Tibial artery (tissue), 4 donors: ENCODE measurements around the gene NUP153.

Experiments used
- DNase-seq, 2 donors: peaks; one replicate each; pipeline ENCODE4 v3.0.0-alpha.2; 2019
- H3K27ac ChIP-seq, 2 donors: fragments of 200-600 bp; sonication (generic) in 1 of 2; 1 replicate in 1 of 2; 2 replicates in 1 of 2; pipeline ENCODE4 v1.5.1; 2018 to 2019; ENCODE audit warnings: mild to moderate bottlenecking in 1 of 2
- H3K27me3 ChIP-seq, 2 donors: fragments of 200-600 bp; sonication (generic) in 1 of 2; one replicate each; pipeline versions ENCODE4 v1.5.1 to v1.6.0; 2016 to 2019
- H3K36me3 ChIP-seq, 3 donors: fragments of 200-600 bp; sonication (generic) in 2 of 3; one replicate each; pipeline ENCODE4 v1.5.1; 2016 to 2019; ENCODE audit warnings: mild to moderate bottlenecking in 2 of 3
- H3K4me1 ChIP-seq, 4 donors: fragments of 200-600 bp; sonication (generic) in 2 of 4; 1 replicate in 3 of 4; 2 replicates in 1 of 4; pipeline ENCODE4 v1.5.1; 2016 to 2019
- H3K4me3 ChIP-seq, 2 donors: fragments of 200-600 bp; sonication (generic) in 1 of 2; 1 replicate in 1 of 2; 2 replicates in 1 of 2; pipeline ENCODE4 v1.5.1; 2018 to 2019; ENCODE audit warnings: mild to moderate bottlenecking in 2 of 2
- H3K9me3 ChIP-seq, 3 donors: fragments of 200-600 bp; sonication (generic) in 1 of 3; one replicate each; pipeline ENCODE4 v1.5.1; 2016 to 2019
- intact Hi-C: fragments of 100-400 bp; cut with DNase I; formaldehyde crosslinking; loops from one replicate; pipeline ENCODE4 v1.15.0; 2023; ENCODE audit warnings: low total_unique reads
- TF ChIP-seq, protein P1 (sequence below), 2 experiments: fragments of 200-600 bp in 1 of 2; fragments of 450-650 bp in 1 of 2; IDR thresholded peaks; one replicate each; pipeline ENCODE4 v1.5.1; 2017 to 2019; ENCODE audit warnings: antibody characterized with exemption in 2 of 2, mild to moderate bottlenecking in 1 of 2, moderate library complexity in 1 of 2

The NUP153 gene

DNA sequence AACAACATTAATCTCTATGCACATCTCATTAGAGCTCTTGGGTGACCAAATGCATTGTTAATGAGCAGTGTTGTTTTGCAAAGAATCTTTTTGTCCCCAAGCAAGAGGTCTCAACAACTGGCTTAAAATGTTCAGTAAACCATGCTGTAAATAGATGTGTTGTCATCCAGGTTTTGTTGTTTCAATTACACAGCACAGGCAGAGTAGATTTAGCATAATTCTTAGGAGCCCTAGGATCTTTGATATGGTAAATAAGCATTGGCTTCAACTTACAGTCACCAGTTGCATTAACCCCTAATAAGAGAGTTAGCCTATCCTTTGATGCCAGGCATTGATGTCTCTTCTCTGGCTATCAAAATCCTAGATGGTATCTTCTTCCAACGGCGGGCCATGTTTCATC, 23.3 kb downstream of the NUP153 start:
- H3K36me3 ChIP-seq, result peaks cover 0 to 15% (median 14%) of the 10 kb centered on the region in 3 donors

DNA sequence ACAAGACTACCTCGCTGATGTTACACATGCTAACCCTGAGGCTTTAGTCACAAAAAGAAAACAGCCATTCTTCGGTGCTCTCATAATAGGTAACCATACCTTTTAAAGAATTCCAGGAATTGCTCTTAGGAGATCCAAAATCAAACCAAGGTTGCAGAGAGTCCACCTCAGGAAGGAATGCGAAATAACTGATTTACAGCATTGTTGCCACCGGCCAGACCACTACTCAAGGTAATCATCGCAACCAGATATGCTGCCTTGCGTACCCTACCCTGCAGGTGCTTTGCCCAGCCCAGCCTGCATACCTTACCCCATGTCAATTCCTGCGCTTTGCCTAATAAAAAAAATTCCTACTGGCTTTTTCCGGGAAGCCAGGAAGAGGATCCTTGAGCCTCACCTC, 27.0 kb downstream of the NUP153 start:
- H3K36me3 ChIP-seq, result peaks cover 8 to 22% (median 10%) of the 10 kb centered on the region in 3 donors
- intact Hi-C loops, result no loop called here
- H3K4me1 ChIP-seq, result peaks cover 0 to 11% (median 5%) of the 10 kb centered on the region in 4 donors
- H3K4me3 ChIP-seq, result no peak overlapping the region
- H3K27ac ChIP-seq, result no peak overlapping the region
- TF ChIP-seq, protein P1, sequence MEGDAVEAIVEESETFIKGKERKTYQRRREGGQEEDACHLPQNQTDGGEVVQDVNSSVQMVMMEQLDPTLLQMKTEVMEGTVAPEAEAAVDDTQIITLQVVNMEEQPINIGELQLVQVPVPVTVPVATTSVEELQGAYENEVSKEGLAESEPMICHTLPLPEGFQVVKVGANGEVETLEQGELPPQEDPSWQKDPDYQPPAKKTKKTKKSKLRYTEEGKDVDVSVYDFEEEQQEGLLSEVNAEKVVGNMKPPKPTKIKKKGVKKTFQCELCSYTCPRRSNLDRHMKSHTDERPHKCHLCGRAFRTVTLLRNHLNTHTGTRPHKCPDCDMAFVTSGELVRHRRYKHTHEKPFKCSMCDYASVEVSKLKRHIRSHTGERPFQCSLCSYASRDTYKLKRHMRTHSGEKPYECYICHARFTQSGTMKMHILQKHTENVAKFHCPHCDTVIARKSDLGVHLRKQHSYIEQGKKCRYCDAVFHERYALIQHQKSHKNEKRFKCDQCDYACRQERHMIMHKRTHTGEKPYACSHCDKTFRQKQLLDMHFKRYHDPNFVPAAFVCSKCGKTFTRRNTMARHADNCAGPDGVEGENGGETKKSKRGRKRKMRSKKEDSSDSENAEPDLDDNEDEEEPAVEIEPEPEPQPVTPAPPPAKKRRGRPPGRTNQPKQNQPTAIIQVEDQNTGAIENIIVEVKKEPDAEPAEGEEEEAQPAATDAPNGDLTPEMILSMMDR (IDR thresholded peaks at IDR 0.05), result no peak
- DNase-seq, result no peak
- no peaks in the 10 kb centered on the region for H3K27me3 ChIP-seq
- H3K9me3 ChIP-seq, result no peaks in the 10 kb centered on the region

More for the DNA sequence above, 23.3 kb downstream of the NUP153 start:
- H3K27me3 ChIP-seq, result no peaks in the 10 kb centered on the region
- H3K4me1 ChIP-seq, result peaks cover 0 to 16% (median 8%) of the 10 kb centered on the region in 4 donors
- no peak overlapping the region for H3K4me3 ChIP-seq
- H3K9me3 ChIP-seq, result no peaks in the 10 kb centered on the region
- TF ChIP-seq, protein P1 (IDR thresholded peaks at IDR 0.05), result no peak
- DNase-seq, result no peak
- intact Hi-C loops, result no loop called here
- no peak overlapping the region for H3K27ac ChIP-seq

DNA sequence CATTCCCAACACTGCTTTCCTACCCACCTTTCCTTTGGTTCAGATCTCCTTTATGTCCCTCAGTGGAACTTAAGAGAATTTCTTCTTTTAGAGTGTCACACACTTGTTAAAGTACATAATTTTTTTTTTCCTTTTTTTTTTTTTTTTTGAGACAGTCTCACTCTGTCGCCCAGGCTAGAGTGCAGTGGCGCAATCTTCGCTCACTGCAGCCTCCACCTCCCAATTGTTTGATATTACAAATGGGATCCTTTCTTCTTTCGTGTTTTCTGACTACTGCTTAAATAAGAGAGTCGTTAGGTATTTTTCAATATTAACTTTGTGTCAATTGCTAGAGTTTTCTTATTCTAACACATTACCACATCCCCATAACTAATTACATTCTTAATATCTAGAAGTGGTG, 29.1 kb downstream of the NUP153 start:
- H3K36me3 ChIP-seq, result peaks cover 14 to 33% (median 28%) of the 10 kb centered on the region in 3 donors
- DNase-seq, result no peak
- no peak overlapping the region for H3K27ac ChIP-seq
- H3K27me3 ChIP-seq, result no peaks in the 10 kb centered on the region
- H3K4me3 ChIP-seq, result no peak overlapping the region
- intact Hi-C loops, result no loop called here
- H3K4me1 ChIP-seq, result peaks cover 0 to 11% (median 5%) of the 10 kb centered on the region in 4 donors
- TF ChIP-seq, protein P1 (IDR thresholded peaks at IDR 0.05), result no peak
- no peaks in the 10 kb centered on the region for H3K9me3 ChIP-seq

DNA sequence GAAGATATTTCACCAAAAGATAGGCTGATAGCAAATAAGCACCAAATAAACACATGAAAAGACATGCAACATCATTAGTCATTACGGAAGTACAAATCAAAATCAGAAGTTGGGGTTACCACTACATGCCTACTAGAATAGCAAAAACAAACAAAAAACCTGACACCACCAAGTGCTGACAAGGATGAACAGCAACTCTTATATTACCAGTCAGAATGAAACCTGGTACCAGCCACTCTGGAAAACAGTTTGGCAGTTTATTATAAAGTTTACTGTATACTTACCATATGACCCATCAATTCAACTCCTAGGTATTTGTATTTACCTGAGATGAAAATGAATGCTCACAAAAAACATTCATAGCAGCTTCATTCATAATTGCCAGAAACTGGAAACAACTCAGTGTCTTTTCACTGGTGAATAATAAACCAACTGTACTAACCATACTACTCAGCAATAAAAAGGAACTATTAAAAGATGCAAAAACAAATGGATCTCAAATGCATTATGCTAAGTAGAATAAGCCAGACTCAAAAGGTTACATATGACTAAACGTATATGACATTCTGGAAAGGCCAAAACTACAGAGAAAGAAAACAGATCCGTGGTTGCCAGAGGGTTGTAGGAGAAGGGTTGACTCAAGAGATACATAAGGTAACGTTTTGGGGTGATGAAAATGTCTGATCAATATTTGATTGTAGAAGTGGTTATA, 33.0 kb downstream of the NUP153 start:
- H3K9me3 ChIP-seq, result no peaks in the 10 kb centered on the region
- no peak overlapping the region for H3K4me3 ChIP-seq
- H3K36me3 ChIP-seq, result peaks cover 31 to 58% (median 50%) of the 10 kb centered on the region in 3 donors
- no peak for DNase-seq
- TF ChIP-seq, protein P1 (IDR thresholded peaks at IDR 0.05), result no peak
- H3K27me3 ChIP-seq, result no peaks in the 10 kb centered on the region
- peaks cover 0 to 4% (median 2%) of the 10 kb centered on the region in 4 donors for H3K4me1 ChIP-seq
- intact Hi-C loops, result no loop called here
- H3K27ac ChIP-seq, result no peak overlapping the region

DNA sequence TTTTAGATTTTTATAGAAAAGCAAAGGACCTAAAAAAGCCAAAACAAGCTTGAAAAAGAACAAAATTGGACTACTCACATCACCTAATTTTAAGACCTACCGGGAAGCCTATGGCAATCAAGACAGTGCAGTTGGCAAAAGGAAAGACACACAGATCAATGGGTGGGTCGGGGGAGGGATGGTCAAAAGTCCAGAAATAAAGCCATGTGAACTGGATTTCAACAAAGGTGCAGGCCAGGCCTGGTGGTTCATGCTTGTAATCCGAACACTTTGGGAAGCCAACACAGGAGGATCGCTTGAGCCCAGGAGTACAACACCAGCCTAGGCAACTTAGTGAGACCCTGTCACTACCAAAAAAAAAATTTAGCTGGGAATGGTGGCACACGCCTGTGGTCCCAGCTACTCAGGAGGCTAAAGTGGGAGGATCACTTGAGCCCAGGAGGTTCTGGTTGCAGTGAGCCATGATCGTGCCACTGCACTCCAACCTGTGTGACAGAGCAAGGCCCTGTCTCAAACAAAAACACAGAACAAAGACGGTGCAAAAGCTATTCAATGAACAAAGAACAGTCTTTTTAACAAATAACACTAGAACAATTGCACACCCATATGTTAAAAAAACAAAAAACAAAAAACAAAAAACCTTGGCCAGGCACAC, 34.5 kb downstream of the NUP153 start:
- H3K27me3 ChIP-seq, result no peaks in the 10 kb centered on the region
- no peaks in the 10 kb centered on the region for H3K9me3 ChIP-seq
- no peak overlapping the region for H3K27ac ChIP-seq
- TF ChIP-seq, protein P1 (IDR thresholded peaks at IDR 0.05), result no peak
- H3K4me1 ChIP-seq, result no peaks in the 10 kb centered on the region
- H3K4me3 ChIP-seq, result no peak overlapping the region
- peaks cover 46 to 73% (median 65%) of the 10 kb centered on the region in 3 donors for H3K36me3 ChIP-seq
- DNase-seq, result no peak
- intact Hi-C loops, result no loop called here
